ENCODE data around the gene USP14. TPM values are rescaled to one million over a fixed set of nuclear protein-coding genes. Genes with fewer than 3 reads are reported as not detected.

Gene USP14
- total and polyA plus RNA-seq, 2 donors (not counting 3 experiments of a cell fraction or from before 2014, with no cell fraction given): 13.2 to 98.4 TPM

DNA sequence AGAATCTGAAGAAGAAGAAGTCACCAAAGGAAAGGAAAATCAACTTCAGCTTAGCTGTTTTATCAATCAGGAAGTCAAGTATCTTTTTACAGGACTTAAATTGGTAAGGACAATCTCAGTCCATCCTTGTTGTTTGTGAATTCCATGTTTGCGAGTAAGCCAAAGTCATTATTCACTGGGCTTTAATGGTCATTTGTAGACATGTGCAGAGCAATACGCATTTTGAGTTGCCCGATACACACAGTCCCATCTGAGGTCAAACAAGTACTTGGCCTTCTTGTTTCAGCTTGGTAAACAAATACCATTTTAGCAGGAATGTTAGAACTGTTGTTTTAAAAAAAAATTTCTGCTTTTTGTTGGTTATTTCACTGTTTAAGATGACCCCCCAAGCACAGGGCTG lies 40.9 kb downstream of the USP14 start:
- DNase-seq (ENCODE audit: low read depth, low spot score) (no peak), FAIRE-seq (no peak)
- Histone ChIP-seq H3K9me1 (replicated peaks; ENCODE audit: control insufficient read depth, extremely low read depth, insufficient read depth, low read length) (no peaks in the 10 kb centered on the region), H3K4me1 (ENCODE audit: control insufficient read depth, extremely low read depth, insufficient read depth, low read length) (no peaks in the 10 kb centered on the region), H3K4me2 (ENCODE audit: insufficient read depth, low read length) (no peak overlapping the region), H2AFZ (ENCODE audit: low read depth, low read length) (no peak overlapping the region), H3K79me2 (ENCODE audit: control insufficient read depth, insufficient read depth, low read length) (peaks cover 4% of the 10 kb centered on the region), H3K36me3 (ENCODE audit: control insufficient read depth in 2 of 2, extremely low read depth in 1 of 2, insufficient read depth in 2 of 2, low read length in 2 of 2) (peaks cover 15 to 19% of the 10 kb centered on the region in 2 experiments), H3K9ac (replicated peaks; ENCODE audit: extremely low read depth, insufficient read depth, low read length) (no peak overlapping the region), H3K4me3 (replicated peaks in 1 of 3; ENCODE audit: insufficient read depth in 1 of 3, low read depth in 1 of 3, low read length in 3 of 3) (no peak overlapping the region), H3K27me3 (ENCODE audit: control insufficient read depth in 2 of 2, insufficient read depth in 2 of 2, low read length in 2 of 2) (no peaks in the 10 kb centered on the region), H3K27ac (ENCODE audit: insufficient read depth, low read depth, low read length) (no peak overlapping the region), H4K20me1 (replicated peaks; ENCODE audit: control insufficient read depth, extremely low read depth, insufficient read depth, low read length) (peaks cover 2% of the 10 kb centered on the region), H3K9me3 (replicated peaks; ENCODE audit: control insufficient read depth, insufficient read depth, low read length) (no peaks in the 10 kb centered on the region)
- TF ChIP-seq POLR2AphosphoS5 (IDR thresholded peaks at IDR 0.05; ENCODE audit: insufficient read depth, low read depth, low read length) (no peak), GATA2 (IDR thresholded peaks at IDR 0.05; ENCODE audit: insufficient read depth, insufficient read length, low read depth, low read length) (no peak), POLR2A (IDR thresholded peaks at IDR 0.05; ENCODE audit: low read depth, low read length) (no peak), JUN (IDR thresholded peaks at IDR 0.05; ENCODE audit: borderline replicate concordance, insufficient read depth, insufficient read length, low read depth) (no peak), CTCF (IDR thresholded peaks at IDR 0.05; ENCODE audit: extremely low read depth in 1 of 2, insufficient read depth in 1 of 2, low read depth in 1 of 2, low read length in 2 of 2) (no peak), EZH2 (IDR thresholded peaks at IDR 0.05; ENCODE audit: borderline replicate concordance, low read depth, low read length, severe bottlenecking) (no peak), MYC (IDR thresholded peaks at IDR 0.05; ENCODE audit: low read depth, low read length) (no peak), FOS (IDR thresholded peaks at IDR 0.05; ENCODE audit: borderline replicate concordance, insufficient read depth, low read length) (no peak)
- TF ChIP-seq, protein P1, sequence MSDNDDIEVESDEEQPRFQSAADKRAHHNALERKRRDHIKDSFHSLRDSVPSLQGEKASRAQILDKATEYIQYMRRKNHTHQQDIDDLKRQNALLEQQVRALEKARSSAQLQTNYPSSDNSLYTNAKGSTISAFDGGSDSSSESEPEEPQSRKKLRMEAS (IDR thresholded peaks at IDR 0.05; ENCODE audit: insufficient read depth, insufficient read length): no peak
- no TSS peak for BruUV-seq (replicated peaks)
- CTCF ChIA-PET: interaction anchor here (1.2 kb wide), 1 partner anchor 12 kb away, joined by 3 read pairs; no protein-coding TSS in a partner anchor
- dilution Hi-C loops (cut with MboI; ENCODE audit: extremely low pct_ligation_motif_present, low sequenced_read_pairs): no loop called here
- POLR2A ChIA-PET: no interaction called here
- intact Hi-C loops (cut with micrococcal nuclease): no loop called here
